Cardiac muscle cell (in vitro differentiated cells and primary cell): ENCODE results near the gene ERC2. TPM values are rescaled to one million over a fixed set of nuclear protein-coding genes. Genes with fewer than 3 reads are reported as not detected.
A peak's percentile ranks its signal among the peaks of the same experiment; 100 is the strongest.

ENCODE experiments used
- DNase-seq, 2 donors: peaks; one replicate each; pipeline versions ENCODE4 v3.0.0 to v3.0.0-alpha.2; 2010 to 2017; ENCODE audit warnings: low read depth in 1 of 2, low spot score in 1 of 2
- H3K27ac ChIP-seq: fragments of 200-600 bp; sonication (generic); 2 replicates; pipeline ENCODE4 v1.5.1; 2016
- H3K27me3 ChIP-seq: fragments of 200-600 bp; sonication (generic); 2 replicates; pipeline ENCODE4 v1.6.0; 2016; ENCODE audit warnings: control low read depth
- H3K36me3 ChIP-seq: fragments of 200-600 bp; sonication (generic); 2 replicates; pipeline ENCODE4 v1.5.1; 2016; ENCODE audit warnings: control low read depth
- H3K4me1 ChIP-seq: fragments of 200-600 bp; sonication (generic); 2 replicates; pipeline ENCODE4 v1.8.1; 2017; ENCODE audit warnings: low read depth, mild to moderate bottlenecking, mixed run types
- H3K4me3 ChIP-seq: fragments of 200-600 bp; sonication (generic); 2 replicates; pipeline ENCODE4 v1.5.1; 2016; ENCODE audit warnings: mild to moderate bottlenecking
- H3K9me3 ChIP-seq: fragments of 200-600 bp; sonication (generic); 2 replicates; pipeline ENCODE4 v1.5.1; 2017; ENCODE audit warnings: low read depth, mild to moderate bottlenecking, control low read depth
- CTCF ChIP-seq: IDR thresholded peaks from 2 replicates; pipeline ENCODE4 v1.5.1; 2012; ENCODE audit warnings: low read depth, mild to moderate bottlenecking, low read length
- polyA plus RNA-seq: library from polyadenylated mRNA; unstranded; fragments of >200 nt; fragmentation: Nextera tagmentation; extraction: Ambion mirVana; gene quantifications from 2 replicates; pipeline ENCODE4 v1.2.1, GENCODE V29; 2016
- total RNA-seq: library from RNA; depleted of rRNA; stranded (reverse); fragments of >200 nt; gene quantifications from 2 replicates; pipeline ENCODE4 v1.2.3, GENCODE V29; 2016

Gene ERC2
- total and polyA plus RNA-seq, 2 experiments from 2014 or later, result 18.1 to 29.0 TPM

- DNase-seq, result peak in 1 of 2 donors; percentile 79
- Histone ChIP-seq H3K4me3 (peak overlapping the region; percentile 70), H3K27me3 (no peaks in the 10 kb centered on the region), H3K9me3 (no peaks in the 10 kb centered on the region), H3K4me1 (peaks cover 6% of the 10 kb centered on the region), H3K36me3 (no peaks in the 10 kb centered on the region), H3K27ac (peak overlapping the region; percentile 26)
- no peak for TF ChIP-seq CTCF
Measured at GRCh38 chr3:55489798-55490132, 978.5 kb downstream of the ERC2 start.

- TF ChIP-seq CTCF, result no peak
- DNase-seq, result peak; percentile 76 to 81
- no peaks in the 10 kb centered on the region for H3K36me3 ChIP-seq
- no peaks in the 10 kb centered on the region for H3K27me3 ChIP-seq
- peaks cover 13% of the 10 kb centered on the region for H3K4me1 ChIP-seq
- H3K27ac ChIP-seq, result peak overlapping the region; percentile 91
- no peaks in the 10 kb centered on the region for H3K9me3 ChIP-seq
- peak overlapping the region; percentile 70 for H3K4me3 ChIP-seq
Measured at GRCh38 chr3:55488398-55489055, 979.7 kb downstream of the ERC2 start.

DNA sequence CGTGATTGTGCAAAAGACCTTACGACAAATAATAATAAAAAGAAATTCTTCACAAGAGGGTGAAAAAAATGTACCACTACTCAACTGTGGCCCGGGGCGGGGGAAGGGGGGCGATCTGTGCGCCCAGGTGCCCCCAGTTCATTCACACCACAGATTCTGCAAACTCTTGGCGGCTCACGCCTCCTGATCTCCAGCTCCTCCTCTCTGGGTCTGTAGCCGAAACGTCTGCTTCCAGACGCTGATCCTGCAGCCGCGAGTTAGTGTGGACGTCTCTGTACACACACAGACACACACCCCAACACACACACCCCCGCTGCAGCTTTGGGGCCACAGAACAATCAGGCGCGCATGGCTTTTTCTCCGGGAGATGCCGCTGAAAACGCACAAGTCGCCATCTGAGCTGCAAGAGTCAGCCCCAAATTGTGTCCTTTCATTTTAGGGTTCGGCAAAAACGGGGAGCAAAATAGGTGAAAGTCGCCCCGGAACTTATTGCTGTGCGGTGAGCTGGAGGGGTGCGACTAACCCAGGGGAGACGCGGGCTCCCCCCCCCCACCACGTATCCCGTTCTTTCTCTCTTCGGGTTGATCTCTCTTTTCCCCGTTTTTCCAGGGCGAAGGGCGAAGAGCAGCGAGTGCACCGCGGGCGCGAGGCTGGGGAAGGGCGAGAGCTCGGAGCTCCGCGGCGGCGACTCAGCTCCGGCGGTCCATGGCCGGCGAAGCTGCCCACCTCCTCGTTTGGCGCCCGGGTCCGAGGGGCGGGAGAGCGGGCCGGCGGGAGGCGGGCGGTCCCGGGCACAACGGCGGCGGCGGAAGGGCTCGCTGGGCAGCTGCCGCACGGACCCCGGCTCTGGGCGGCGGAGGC is 980.7 kb downstream of the ERC2 start:
- Histone ChIP-seq H3K27ac (peak overlapping the region; percentile 91), H3K27me3 (no peaks in the 10 kb centered on the region)
- TF ChIP-seq CTCF, result no peak

DNA sequence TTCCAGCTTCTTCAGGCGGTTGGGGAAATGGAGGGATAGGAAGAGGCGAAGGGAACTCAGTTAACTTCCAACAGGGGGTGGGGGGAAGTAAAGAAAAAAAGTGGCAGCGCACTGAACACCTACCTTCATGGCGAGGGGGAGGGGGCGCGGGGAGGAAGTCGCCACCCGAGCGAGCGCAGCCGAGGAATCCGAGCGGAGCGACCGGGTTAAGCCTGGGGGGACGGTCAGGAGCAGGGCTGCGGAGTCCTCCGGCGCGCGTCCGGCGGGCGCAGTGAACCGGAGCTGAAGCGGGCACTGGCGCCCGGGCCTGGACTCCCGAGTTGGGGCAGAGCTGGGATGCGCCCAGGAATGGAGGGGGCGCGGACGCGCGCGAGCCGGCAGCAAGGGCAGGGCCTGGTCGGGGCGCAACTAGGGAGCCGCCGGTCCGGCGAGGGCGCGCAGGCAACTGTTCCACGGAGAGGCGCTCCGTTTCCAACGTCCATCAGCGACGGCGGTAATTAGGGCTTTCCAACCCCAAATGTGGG is 981.3 kb downstream of the ERC2 start, which contains the start of gene WNT5A:
TSS of gene WNT5A (minus strand) at position 450 of the 524 bp plus-strand sequence. CDS start at position 129, 321 bp downstream.
- Histone ChIP-seq H3K4me1 (peaks cover 17% of the 10 kb centered on the region), H3K4me3 (peak within 1 kb of the TSS; percentile 70), H3K27ac (peak within 1 kb of the TSS; percentile 91), H3K27me3 (no peaks in the 10 kb centered on the region), H3K9me3 (no peaks in the 10 kb centered on the region), H3K36me3 (no peaks in the 10 kb centered on the region)
- no peak for TF ChIP-seq CTCF
- DNase-seq, result peak; percentile 60 to 78

More for the DNA sequence above, 980.7 kb downstream of the ERC2 start:
- peak overlapping the region; percentile 70 for H3K4me3 ChIP-seq
- no peaks in the 10 kb centered on the region for H3K36me3 ChIP-seq
- H3K9me3 ChIP-seq, result no peaks in the 10 kb centered on the region
- peaks cover 16% of the 10 kb centered on the region for H3K4me1 ChIP-seq
- peak; percentile 67 to 68 for DNase-seq

DNA sequence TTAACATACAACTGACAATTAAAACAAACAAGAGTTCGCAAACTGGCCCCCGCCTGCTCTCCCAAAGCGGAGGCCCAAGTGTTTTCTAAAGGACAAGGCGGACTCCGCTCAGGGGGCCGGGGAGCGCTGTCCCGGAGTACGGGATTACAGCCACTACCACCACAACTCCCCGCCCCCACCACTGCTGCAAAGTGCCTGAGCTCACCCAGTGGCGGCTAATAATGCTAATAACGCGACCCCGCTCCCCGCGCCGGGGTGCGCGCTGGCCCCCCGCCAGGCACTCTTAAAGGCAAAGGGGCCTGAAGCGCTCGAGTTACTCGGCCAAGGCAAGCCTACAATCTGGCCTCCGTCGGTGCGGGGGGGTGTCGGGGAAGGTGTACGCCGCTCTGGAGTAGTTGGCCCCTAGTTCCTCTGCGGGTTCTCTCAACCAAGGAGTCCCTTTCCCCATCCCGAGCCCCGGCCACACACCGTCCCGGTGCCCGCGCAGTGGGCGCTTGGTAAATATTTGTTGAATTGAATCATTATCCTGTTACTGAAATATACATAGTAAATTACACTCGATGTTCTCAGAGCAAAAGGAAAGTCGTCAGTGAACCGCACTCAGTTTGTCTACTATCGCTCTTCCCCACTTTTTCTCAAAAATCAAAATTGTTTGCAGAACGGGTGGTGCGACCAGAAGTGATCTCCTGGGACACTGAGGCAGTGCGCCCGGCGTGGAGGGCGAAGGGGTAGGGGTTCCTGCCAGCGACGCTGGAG is 982.0 kb downstream of the ERC2 start:
- H3K27me3 ChIP-seq, result no peaks in the 10 kb centered on the region

More for the DNA sequence above, 982.0 kb downstream of the ERC2 start:
- Histone ChIP-seq H3K9me3 (no peaks in the 10 kb centered on the region), H3K4me1 (peaks cover 22% of the 10 kb centered on the region), H3K27ac (peak overlapping the region; percentile 91), H3K36me3 (no peaks in the 10 kb centered on the region), H3K4me3 (peak overlapping the region; percentile 70)
- TF ChIP-seq CTCF, result no peak
- DNase-seq, result peak; percentile 76 to 94
